DOHH2 (cell line): Measurements from ENCODE around the gene MED13L.

Experiments
- CTCF ChIP-seq: fragments of 200-600 bp; sonication (generic); IDR thresholded peaks from one replicate; pipeline ENCODE4 v1.5.1; 2014; ENCODE audit warnings: antibody characterized with exemption, mild to moderate bottlenecking, low read depth, low read length; ENCODE audit not compliant: poor library complexity, severe bottlenecking
- EZH2phosphoT487 ChIP-seq: fragments of 200-600 bp; sonication (generic); IDR thresholded peaks from 2 replicates; pipeline ENCODE4 v1.6.1; 2017; ENCODE audit warnings: borderline replicate concordance, mild to moderate bottlenecking, antibody characterized with exemption, low read length, moderate library complexity, mixed read lengths

DNA sequence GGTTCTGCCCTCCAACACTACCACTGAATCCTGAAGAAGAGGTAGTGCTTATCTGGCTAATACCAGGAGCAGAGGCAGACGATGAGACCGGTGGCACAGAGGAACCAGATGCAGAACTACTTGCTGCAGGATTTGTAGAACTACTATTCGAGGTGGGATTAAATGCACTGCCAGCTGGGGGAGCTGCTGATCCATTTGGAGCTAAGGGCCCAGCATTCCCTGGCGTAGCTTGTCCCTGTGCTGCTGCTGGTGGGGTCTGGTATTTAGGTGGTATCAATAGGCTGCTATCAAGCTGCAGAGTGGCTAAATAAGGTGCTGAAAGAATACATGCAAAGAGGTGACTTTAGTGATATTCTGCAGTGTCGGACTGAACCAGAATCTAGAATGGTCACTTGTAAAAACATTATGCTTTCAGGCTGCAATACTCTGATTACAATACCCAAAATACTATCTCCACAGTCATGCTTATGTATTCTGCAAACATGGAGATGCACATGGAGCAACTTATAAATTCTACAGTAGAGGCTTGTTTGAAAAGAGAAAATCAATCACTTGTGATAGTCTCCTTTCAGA lies 294.2 kb downstream of the MED13L start:
- TF ChIP-seq CTCF, result peak; percentile 50
- no peak for TF ChIP-seq EZH2phosphoT487
